Central memory CD8-positive, alpha-beta T cell (primary cell): ENCODE data around the gene KLF1.
A peak's percentile ranks its signal among the peaks of the same experiment; 100 is the strongest.
"Not testable (repeated sequence)": the region's sequence is repeated elsewhere in the genome, so short reads cannot be mapped to it uniquely, and the experiment has no call there.

ENCODE experiments used
- ATAC-seq: fragments of 150-1000 bp; cut with Tn5 transposase; replicated peaks from 2 replicates; pipeline ENCODE4 v1.10.0; 2022; ENCODE audit warnings: mild to moderate bottlenecking, moderate FRiP score, moderate number of reproducible peaks; ENCODE audit not compliant: poor library complexity, severe bottlenecking; ENCODE audit errors: extremely low read depth
- DNase-seq, 2 donors: peaks; one replicate each; pipeline ENCODE4 v3.0.0; 2021; ENCODE audit warnings: low spot score in 2 of 2
- H3K27ac Mint-ChIP-seq: one replicate; pipeline ENCODE4 v1.8.0; 2022; ENCODE audit warnings: low read depth, mild to moderate bottlenecking, moderate library complexity, mixed read lengths
- H3K27me3 Mint-ChIP-seq: one replicate; pipeline ENCODE4 v1.8.0; 2022; ENCODE audit warnings: mixed read lengths
- H3K36me3 Mint-ChIP-seq: one replicate; pipeline ENCODE4 v1.8.0; 2022; ENCODE audit warnings: mild to moderate bottlenecking, moderate library complexity, mixed read lengths; ENCODE audit not compliant: insufficient read depth
- H3K4me1 Mint-ChIP-seq: one replicate; pipeline ENCODE4 v1.8.0; 2022; ENCODE audit warnings: mixed read lengths
- H3K4me3 Mint-ChIP-seq: one replicate; pipeline ENCODE4 v1.8.0; 2022; ENCODE audit warnings: mild to moderate bottlenecking, moderate library complexity, mixed read lengths
- H3K9me3 Mint-ChIP-seq: one replicate; pipeline ENCODE4 v1.8.0; 2022; ENCODE audit warnings: mixed read lengths

KLF1 gene

GRCh38 chr19:12886969-12887747 lies at the start of gene KLF1:
Gene KLF1, minus strand, starts transcription at chr19:12887201. Its CDS starts 61 bp downstream, at chr19:12887140.
- Mint-ChIP-seq H3K36me3 (peaks cover 18% of the 10 kb centered on the region), H3K9me3 (no peaks in the 10 kb centered on the region), H3K27me3 (no peaks in the 10 kb centered on the region), H3K4me1 (peaks cover 32% of the 10 kb centered on the region), H3K27ac (no peak within 1 kb of the TSS), H3K4me3 (peak within 1 kb of the TSS; percentile 71)
- ATAC-seq: no peak
- no peak for DNase-seq

GRCh38 chr19:12936582-12936981 lies 49.6 kb upstream of the KLF1 start:
- no peaks in the 10 kb centered on the region for H3K9me3 Mint-ChIP-seq
- H3K27ac Mint-ChIP-seq: no peak overlapping the region
- DNase-seq: no peak
- no peak for ATAC-seq
- H3K4me3 Mint-ChIP-seq: no peak overlapping the region
- peaks cover 41% of the 10 kb centered on the region for H3K36me3 Mint-ChIP-seq
- no peaks in the 10 kb centered on the region for H3K27me3 Mint-ChIP-seq
- H3K4me1 Mint-ChIP-seq: peaks cover 57% of the 10 kb centered on the region

- Mint-ChIP-seq H3K4me1 (peaks cover 48% of the 10 kb centered on the region), H3K36me3 (peaks cover 32% of the 10 kb centered on the region), H3K27ac (no peak overlapping the region), H3K27me3 (no peaks in the 10 kb centered on the region), H3K4me3 (no peak overlapping the region), H3K9me3 (no peaks in the 10 kb centered on the region)
- DNase-seq (no peak), ATAC-seq (no peak)
These were observed 48.1 kb upstream of the KLF1 start for GRCh38 chr19:12935071-12935470.

- Mint-ChIP-seq H3K27ac (peak within 1 kb of the TSS; percentile 91), H3K9me3 (no peaks in the 10 kb centered on the region), H3K4me3 (peak within 1 kb of the TSS; percentile 88), H3K36me3 (peaks cover 25% of the 10 kb centered on the region), H3K27me3 (no peaks in the 10 kb centered on the region), H3K4me1 (peaks cover 32% of the 10 kb centered on the region)
- peak; percentile 66 to 67 for DNase-seq
- ATAC-seq: peak; percentile 53
These were observed 46.5 kb upstream of the KLF1 start, which contains the start of gene FARSA for GRCh38 chr19:12933287-12934072. Gene FARSA, minus strand, starts transcription at chr19:12933711. Its CDS starts 15 bp downstream, at chr19:12933696.

- Mint-ChIP-seq H3K9me3 (no peaks in the 10 kb centered on the region), H3K4me3 (peak overlapping the region; percentile 88), H3K27ac (peak overlapping the region; percentile 91), H3K4me1 (peaks cover 24% of the 10 kb centered on the region), H3K36me3 (peaks cover 23% of the 10 kb centered on the region), H3K27me3 (no peaks in the 10 kb centered on the region)
- DNase-seq (no peak), ATAC-seq (no peak)
These were observed 45.6 kb upstream of the KLF1 start for GRCh38 chr19:12932392-12933286.

- Mint-ChIP-seq H3K27ac (no peak overlapping the region), H3K4me1 (peaks cover 17% of the 10 kb centered on the region), H3K27me3 (no peaks in the 10 kb centered on the region), H3K36me3 (peaks cover 43% of the 10 kb centered on the region), H3K9me3 (no peaks in the 10 kb centered on the region), H3K4me3 (no peak overlapping the region)
- no peak for DNase-seq
- ATAC-seq: no peak
These were observed 43.1 kb upstream of the KLF1 start for GRCh38 chr19:12930002-12930645.

- Mint-ChIP-seq H3K27ac (no peak overlapping the region), H3K4me3 (no peak overlapping the region), H3K9me3 (no peaks in the 10 kb centered on the region), H3K27me3 (no peaks in the 10 kb centered on the region), H3K4me1 (peaks cover 5% of the 10 kb centered on the region), H3K36me3 (peaks cover 60% of the 10 kb centered on the region)
- DNase-seq: no peak
- ATAC-seq: no peak
These were observed 37.8 kb upstream of the KLF1 start for GRCh38 chr19:12924621-12925310.

- no peak overlapping the region for H3K4me3 Mint-ChIP-seq
- ATAC-seq (no peak), DNase-seq (no peak)
- peaks cover 59% of the 10 kb centered on the region for H3K36me3 Mint-ChIP-seq
- no peaks in the 10 kb centered on the region for H3K27me3 Mint-ChIP-seq
- H3K4me1 Mint-ChIP-seq: peaks cover 16% of the 10 kb centered on the region
- H3K27ac Mint-ChIP-seq: no peak overlapping the region
- no peaks in the 10 kb centered on the region for H3K9me3 Mint-ChIP-seq
These were observed 36.0 kb upstream of the KLF1 start for GRCh38 chr19:12922959-12923358.

- H3K4me1 Mint-ChIP-seq: peaks cover 16% of the 10 kb centered on the region
- ATAC-seq (no peak), DNase-seq (no peak)
- H3K9me3 Mint-ChIP-seq: no peaks in the 10 kb centered on the region
- no peak overlapping the region for H3K27ac Mint-ChIP-seq
- no peak overlapping the region for H3K4me3 Mint-ChIP-seq
- H3K27me3 Mint-ChIP-seq: no peaks in the 10 kb centered on the region
- H3K36me3 Mint-ChIP-seq: peaks cover 45% of the 10 kb centered on the region
These were observed 34.0 kb upstream of the KLF1 start for GRCh38 chr19:12921047-12921446.

GRCh38 chr19:12918253-12918652 lies 31.3 kb upstream of the KLF1 start:
- Mint-ChIP-seq H3K27ac (peak overlapping the region; percentile 93), H3K4me3 (peak overlapping the region; percentile 75), H3K27me3 (no peaks in the 10 kb centered on the region), H3K36me3 (peaks cover 28% of the 10 kb centered on the region), H3K9me3 (no peaks in the 10 kb centered on the region), H3K4me1 (peaks cover 26% of the 10 kb centered on the region)
- DNase-seq: no peak
- ATAC-seq: no peak

- H3K27me3 Mint-ChIP-seq, H3K9me3 Mint-ChIP-seq, ATAC-seq, DNase-seq, H3K27ac Mint-ChIP-seq, H3K4me3 Mint-ChIP-seq: not testable (repeated sequence)
- peaks cover 26% of the 10 kb centered on the region for H3K4me1 Mint-ChIP-seq
- peaks cover 16% of the 10 kb centered on the region for H3K36me3 Mint-ChIP-seq
These were observed 28.9 kb upstream of the KLF1 start for GRCh38 chr19:12915860-12916259.
